ENCODE data around the gene TSPAN8.

The TSPAN8 gene

DNA sequence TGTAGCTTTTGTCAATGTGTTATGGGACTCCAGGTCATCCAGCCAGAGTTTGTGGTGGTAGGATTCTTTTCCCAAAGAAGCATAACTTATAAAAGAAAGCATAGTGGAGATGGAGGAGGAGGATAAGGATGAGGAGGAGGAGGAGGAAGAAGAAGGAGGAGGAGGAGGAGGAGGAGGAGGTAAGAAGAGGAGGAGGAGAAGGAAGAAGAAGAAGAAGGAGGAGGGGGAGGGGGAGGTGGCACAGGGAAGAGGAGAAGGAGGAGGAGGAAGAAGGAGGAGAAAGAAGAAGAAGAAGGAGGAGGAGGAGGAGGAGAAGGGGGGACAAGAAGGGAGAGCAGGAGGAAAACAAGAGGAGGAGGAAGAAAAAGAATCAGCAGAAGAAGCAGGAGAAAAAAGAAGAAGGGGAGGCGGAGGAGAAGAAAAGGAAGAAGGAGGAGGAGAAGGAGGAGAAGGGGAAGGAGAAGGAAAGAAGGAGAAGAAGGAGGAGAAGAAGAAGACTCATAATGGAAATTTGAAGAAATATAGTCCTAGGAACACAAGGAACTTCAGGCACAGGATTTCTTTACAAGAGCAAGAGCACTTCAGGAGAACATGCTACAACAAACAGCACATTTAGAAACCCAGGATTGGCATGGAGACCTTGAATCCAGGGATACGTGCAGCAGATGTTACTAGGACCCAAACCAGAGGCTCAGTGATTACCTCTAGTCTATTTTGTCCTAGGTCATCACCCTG is 22.6 kb downstream of the TSPAN8 start:
- TF ChIP-seq, protein P1, sequence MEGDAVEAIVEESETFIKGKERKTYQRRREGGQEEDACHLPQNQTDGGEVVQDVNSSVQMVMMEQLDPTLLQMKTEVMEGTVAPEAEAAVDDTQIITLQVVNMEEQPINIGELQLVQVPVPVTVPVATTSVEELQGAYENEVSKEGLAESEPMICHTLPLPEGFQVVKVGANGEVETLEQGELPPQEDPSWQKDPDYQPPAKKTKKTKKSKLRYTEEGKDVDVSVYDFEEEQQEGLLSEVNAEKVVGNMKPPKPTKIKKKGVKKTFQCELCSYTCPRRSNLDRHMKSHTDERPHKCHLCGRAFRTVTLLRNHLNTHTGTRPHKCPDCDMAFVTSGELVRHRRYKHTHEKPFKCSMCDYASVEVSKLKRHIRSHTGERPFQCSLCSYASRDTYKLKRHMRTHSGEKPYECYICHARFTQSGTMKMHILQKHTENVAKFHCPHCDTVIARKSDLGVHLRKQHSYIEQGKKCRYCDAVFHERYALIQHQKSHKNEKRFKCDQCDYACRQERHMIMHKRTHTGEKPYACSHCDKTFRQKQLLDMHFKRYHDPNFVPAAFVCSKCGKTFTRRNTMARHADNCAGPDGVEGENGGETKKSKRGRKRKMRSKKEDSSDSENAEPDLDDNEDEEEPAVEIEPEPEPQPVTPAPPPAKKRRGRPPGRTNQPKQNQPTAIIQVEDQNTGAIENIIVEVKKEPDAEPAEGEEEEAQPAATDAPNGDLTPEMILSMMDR (IDR thresholded peaks at IDR 0.05; ENCODE audit: low read depth, low read length, missing control alignments) = no peak
- no peak overlapping the region for H3K4me3 ChIP-seq (replicated peaks; ENCODE audit: low read depth, low read length)
- DNase-seq (ENCODE audit: extremely low read depth, low read depth) = no peak

GRCh38 chr12:71134405-71134804 is 23.4 kb downstream of the TSPAN8 start:
- H3K4me3 ChIP-seq (replicated peaks; ENCODE audit: low read depth, low read length) = no peak overlapping the region
- TF ChIP-seq, protein P1 (IDR thresholded peaks at IDR 0.05; ENCODE audit: low read depth, low read length, missing control alignments) = no peak
- DNase-seq (ENCODE audit: extremely low read depth, low read depth) = no peak

DNA sequence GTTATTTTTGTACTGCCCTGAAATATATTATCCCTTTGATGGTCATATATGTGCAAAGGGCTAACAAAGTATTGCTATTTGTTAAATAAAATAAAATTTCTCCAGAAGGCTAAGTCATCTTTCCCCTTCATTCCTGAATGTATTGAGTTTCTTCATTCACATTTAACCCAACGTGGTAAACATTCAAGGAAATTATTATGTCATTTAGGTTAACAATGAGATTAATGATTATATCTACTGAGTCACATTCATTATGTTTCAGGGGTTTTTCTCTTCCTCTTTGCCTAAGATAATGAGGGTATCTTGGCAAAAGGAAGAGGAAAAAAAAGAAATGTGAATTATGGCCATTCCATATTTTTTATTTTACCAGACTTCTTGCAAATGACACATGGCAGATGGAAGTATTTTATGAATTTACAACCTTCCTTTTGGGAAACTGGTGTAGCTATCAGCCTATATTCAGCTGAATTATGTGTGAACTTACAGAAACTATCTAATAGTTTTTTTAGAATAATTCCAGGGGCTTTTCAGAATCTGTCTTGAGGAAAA is 27.2 kb downstream of the TSPAN8 start:
- DNase-seq (ENCODE audit: extremely low read depth, low read depth) = no peak
- TF ChIP-seq, protein P1 (IDR thresholded peaks at IDR 0.05; ENCODE audit: low read depth, low read length, missing control alignments) = no peak
- no peak overlapping the region for H3K4me3 ChIP-seq (replicated peaks; ENCODE audit: low read depth, low read length)

GRCh38 chr12:71129364-71129763 is 28.4 kb downstream of the TSPAN8 start:
- no peak overlapping the region for H3K4me3 ChIP-seq (replicated peaks; ENCODE audit: low read depth, low read length)
- no peak for DNase-seq (ENCODE audit: extremely low read depth, low read depth)
- TF ChIP-seq, protein P1 (IDR thresholded peaks at IDR 0.05; ENCODE audit: low read depth, low read length, missing control alignments) = no peak

DNA sequence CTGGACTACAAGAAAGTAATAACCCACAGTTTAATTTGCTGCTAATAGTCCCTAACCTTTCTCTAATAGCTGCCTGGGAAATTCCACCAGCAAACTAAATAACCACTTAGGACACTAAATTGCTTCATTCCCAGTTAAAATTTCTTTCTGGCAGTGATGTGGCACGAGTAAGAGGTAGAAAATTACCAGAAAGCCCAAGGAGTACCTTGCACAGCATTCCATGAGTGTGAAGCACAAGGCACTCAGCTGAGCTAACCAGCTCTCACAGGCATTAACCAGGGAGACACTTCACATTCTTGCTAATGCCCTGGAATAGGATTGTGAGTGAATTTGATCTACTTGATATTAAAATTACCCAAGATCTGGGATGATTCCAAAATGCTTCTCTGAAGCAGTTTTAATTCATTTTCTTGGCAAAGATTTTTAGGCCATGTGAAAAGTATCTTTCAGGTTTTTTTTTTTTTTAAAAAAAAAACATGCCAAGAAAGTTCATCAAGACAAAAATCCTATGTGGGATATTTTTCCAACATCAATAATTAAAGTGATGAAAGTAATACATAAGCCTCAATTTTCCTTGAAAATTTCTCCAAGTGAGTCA is 29.5 kb downstream of the TSPAN8 start:
- TF ChIP-seq, protein P1 (IDR thresholded peaks at IDR 0.05; ENCODE audit: low read depth, low read length, missing control alignments) = no peak
- H3K4me3 ChIP-seq (replicated peaks; ENCODE audit: low read depth, low read length) = no peak overlapping the region
- DNase-seq (ENCODE audit: extremely low read depth, low read depth) = no peak

DNA sequence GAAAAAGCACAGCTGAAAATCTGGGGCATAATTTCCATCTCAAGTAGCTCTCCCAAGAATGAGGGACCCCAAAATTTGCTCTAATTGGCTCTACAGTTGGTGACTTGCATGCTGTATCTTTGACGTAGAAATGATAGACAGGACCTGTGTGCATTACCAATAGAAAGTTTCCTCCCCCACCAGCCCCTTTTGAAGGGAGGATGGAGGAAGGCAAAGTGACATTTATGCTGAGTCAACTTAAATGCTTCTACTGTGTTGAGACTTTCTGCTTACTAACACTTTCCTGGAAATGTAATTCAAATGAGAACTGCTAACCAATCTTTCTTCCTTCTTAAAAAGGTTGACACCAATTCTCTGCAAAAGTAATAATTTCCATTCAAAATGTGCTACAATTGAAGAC is 31.9 kb downstream of the TSPAN8 start:
- TF ChIP-seq, protein P1 (IDR thresholded peaks at IDR 0.05; ENCODE audit: low read depth, low read length, missing control alignments) = no peak
- no peak overlapping the region for H3K4me3 ChIP-seq (replicated peaks; ENCODE audit: low read depth, low read length)
- no peak for DNase-seq (ENCODE audit: extremely low read depth, low read depth)

All from HFF-Myc (cell line).